Neural cell (in vitro differentiated cells): Measurements from ENCODE around the gene PAN3.

ENCODE experiments used
- EP300 ChIP-seq: fragments of 450-650 bp; conservative IDR thresholded peaks from 2 replicates; pipeline ENCODE4 v1.6.1; 2014; ENCODE audit warnings: antibody characterized with exemption, mild to moderate bottlenecking, moderate library complexity; ENCODE audit not compliant: poor library complexity, severe bottlenecking
- EZH2 ChIP-seq: fragments of 200-600, 300-800 bp; shearing (Covaris generic), sonication (generic); IDR thresholded peaks from 2 replicates; pipeline ENCODE4 v1.6.1; 2014; ENCODE audit warnings: antibody characterized with exemption, low read length, borderline replicate concordance, mild to moderate bottlenecking; ENCODE audit not compliant: insufficient read depth, poor library complexity, severe bottlenecking
- MXI1 ChIP-seq: fragments of 450-650 bp; conservative IDR thresholded peaks from 2 replicates; pipeline ENCODE4 v1.6.1; 2014; ENCODE audit warnings: antibody characterized with exemption, mild to moderate bottlenecking; ENCODE audit not compliant: poor library complexity, severe bottlenecking
- POLR2AphosphoS5 ChIP-seq: IDR thresholded peaks from 2 replicates; pipeline ENCODE4 v1.6.1; 2012
- RAD21 ChIP-seq: fragments of 450-650 bp; conservative IDR thresholded peaks from 2 replicates; pipeline ENCODE4 v1.6.1; 2014; ENCODE audit warnings: antibody characterized with exemption, mild to moderate bottlenecking, moderate library complexity
- SMC3 ChIP-seq: fragments of 450-650 bp; conservative IDR thresholded peaks from 2 replicates; pipeline ENCODE4 v1.6.1; 2014; ENCODE audit warnings: antibody characterized with exemption, mild to moderate bottlenecking, moderate library complexity; ENCODE audit not compliant: poor library complexity
- TAF1 ChIP-seq: IDR thresholded peaks from 2 replicates; pipeline ENCODE4 v1.6.1; 2012; ENCODE audit warnings: low read depth
- TF ChIP-seq, protein P1 (sequence below): fragments of 450-650 bp; IDR thresholded peaks from 2 replicates; pipeline ENCODE4 v1.5.1; 2014; ENCODE audit warnings: antibody characterized with exemption, mild to moderate bottlenecking, moderate library complexity; ENCODE audit not compliant: poor library complexity, severe bottlenecking

DNA sequence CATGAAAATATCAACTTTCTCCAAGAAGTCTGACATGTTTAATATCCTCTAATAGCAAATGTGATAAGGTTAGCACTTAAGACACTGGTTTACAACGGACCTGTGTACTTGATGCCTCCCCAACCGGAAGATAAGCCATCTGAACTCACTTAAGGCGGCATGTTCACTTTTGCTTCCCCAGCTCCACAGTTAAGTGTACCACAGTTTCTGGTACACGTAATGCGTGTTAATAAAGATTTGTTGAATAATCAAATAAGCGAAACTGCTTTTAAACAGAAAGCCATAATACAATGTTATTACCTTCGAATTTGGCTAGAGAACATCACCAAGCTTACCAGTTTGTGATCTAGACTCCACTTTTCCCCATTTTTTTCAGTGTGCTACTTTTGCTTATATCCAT is 1.4 kb upstream of the PAN3 start:
- TF ChIP-seq, protein P1, sequence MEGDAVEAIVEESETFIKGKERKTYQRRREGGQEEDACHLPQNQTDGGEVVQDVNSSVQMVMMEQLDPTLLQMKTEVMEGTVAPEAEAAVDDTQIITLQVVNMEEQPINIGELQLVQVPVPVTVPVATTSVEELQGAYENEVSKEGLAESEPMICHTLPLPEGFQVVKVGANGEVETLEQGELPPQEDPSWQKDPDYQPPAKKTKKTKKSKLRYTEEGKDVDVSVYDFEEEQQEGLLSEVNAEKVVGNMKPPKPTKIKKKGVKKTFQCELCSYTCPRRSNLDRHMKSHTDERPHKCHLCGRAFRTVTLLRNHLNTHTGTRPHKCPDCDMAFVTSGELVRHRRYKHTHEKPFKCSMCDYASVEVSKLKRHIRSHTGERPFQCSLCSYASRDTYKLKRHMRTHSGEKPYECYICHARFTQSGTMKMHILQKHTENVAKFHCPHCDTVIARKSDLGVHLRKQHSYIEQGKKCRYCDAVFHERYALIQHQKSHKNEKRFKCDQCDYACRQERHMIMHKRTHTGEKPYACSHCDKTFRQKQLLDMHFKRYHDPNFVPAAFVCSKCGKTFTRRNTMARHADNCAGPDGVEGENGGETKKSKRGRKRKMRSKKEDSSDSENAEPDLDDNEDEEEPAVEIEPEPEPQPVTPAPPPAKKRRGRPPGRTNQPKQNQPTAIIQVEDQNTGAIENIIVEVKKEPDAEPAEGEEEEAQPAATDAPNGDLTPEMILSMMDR, result no peak
- TF ChIP-seq EP300, result no peak
- no peak for TF ChIP-seq POLR2AphosphoS5
- no peak for TF ChIP-seq EZH2
- TF ChIP-seq SMC3, result no peak
- no peak for TF ChIP-seq TAF1
- TF ChIP-seq MXI1, result no peak
- no peak for TF ChIP-seq RAD21
